Adrenal gland (tissue), 5 donors: ENCODE results near the gene ABCC4.

Experiments used
- POLR2A ChIP-seq, 2 donors: fragments of 450-650 bp; IDR thresholded peaks; one replicate each; pipeline ENCODE4 v1.6.1; 2017; ENCODE audit warnings: antibody characterized with exemption in 2 of 2, mild to moderate bottlenecking in 2 of 2, moderate library complexity in 1 of 2
- TF ChIP-seq, protein P1 (sequence below), 6 experiments: fragments of 450-650 bp in 4 of 6; fragments of 200-600 bp in 2 of 6; sonication (generic) in 1 of 6; IDR thresholded peaks; 1 replicate in 5 of 6; 2 replicates in 1 of 6; pipeline versions ENCODE4 v1.5.1 to v1.8.0; 2016 to 2021; ENCODE audit warnings: antibody characterized with exemption in 6 of 6, mild to moderate bottlenecking in 2 of 6, moderate library complexity in 1 of 6
- donor health status: DM: no; HTN: no; CAD: no.

DNA sequence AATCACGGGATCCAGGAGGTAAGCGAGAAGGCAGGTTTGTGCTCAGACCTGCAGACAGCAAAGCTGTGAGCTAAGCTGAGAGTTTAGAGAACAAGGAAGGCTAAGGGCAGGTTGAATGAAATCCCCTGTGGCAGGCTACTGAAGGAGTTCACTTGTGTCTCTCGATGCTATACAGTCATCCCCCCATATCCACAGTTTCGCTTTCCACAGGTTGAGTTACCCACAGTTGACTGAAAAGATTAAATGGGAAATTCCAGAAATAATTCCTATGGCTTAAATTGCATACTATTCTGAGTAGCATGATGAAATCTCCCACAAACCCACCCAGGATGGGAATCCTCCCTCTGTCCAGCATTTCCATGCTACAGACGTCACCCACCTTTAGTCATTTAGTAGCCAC lies 49.6 kb downstream of the ABCC4 start:
- TF ChIP-seq, protein P1, sequence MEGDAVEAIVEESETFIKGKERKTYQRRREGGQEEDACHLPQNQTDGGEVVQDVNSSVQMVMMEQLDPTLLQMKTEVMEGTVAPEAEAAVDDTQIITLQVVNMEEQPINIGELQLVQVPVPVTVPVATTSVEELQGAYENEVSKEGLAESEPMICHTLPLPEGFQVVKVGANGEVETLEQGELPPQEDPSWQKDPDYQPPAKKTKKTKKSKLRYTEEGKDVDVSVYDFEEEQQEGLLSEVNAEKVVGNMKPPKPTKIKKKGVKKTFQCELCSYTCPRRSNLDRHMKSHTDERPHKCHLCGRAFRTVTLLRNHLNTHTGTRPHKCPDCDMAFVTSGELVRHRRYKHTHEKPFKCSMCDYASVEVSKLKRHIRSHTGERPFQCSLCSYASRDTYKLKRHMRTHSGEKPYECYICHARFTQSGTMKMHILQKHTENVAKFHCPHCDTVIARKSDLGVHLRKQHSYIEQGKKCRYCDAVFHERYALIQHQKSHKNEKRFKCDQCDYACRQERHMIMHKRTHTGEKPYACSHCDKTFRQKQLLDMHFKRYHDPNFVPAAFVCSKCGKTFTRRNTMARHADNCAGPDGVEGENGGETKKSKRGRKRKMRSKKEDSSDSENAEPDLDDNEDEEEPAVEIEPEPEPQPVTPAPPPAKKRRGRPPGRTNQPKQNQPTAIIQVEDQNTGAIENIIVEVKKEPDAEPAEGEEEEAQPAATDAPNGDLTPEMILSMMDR (IDR thresholded peaks at IDR 0.05) = no peak
- TF ChIP-seq POLR2A (IDR thresholded peaks at IDR 0.05) = no peak
